ENCODE measurements around the gene OSTF1.

The OSTF1 gene

GRCh38 chr9:75120686-75121085 is 32.4 kb downstream of the OSTF1 start:
- H3K4me3 ChIP-seq (ENCODE audit: insufficient read depth in 1 of 2, low read depth in 1 of 2, low read length in 2 of 2), result no peak overlapping the region
- H4K91ac ChIP-seq (ENCODE audit: low read length), result no peak overlapping the region
- H2BK5ac ChIP-seq (ENCODE audit: low read depth, low read length, poor library complexity, severe bottlenecking), result no peak overlapping the region
- H2AFZ ChIP-seq (ENCODE audit: low read depth, low read length), result no peak overlapping the region
- no peak overlapping the region for H2BK120ac ChIP-seq (ENCODE audit: low read depth, low read length)
- 89% methylated on average over 4 of the region's 4 CpGs for WGBS
- H3K18ac ChIP-seq (ENCODE audit: low read depth in 1 of 2, low read length in 2 of 2), result no peak overlapping the region
- no peaks in the 10 kb centered on the region for H3K27me3 ChIP-seq (ENCODE audit: control insufficient read depth in 1 of 2, insufficient read depth in 1 of 2, low read length in 2 of 2)
- H4K8ac ChIP-seq (ENCODE audit: low read length), result no peak overlapping the region
- no peak overlapping the region for H3K14ac ChIP-seq (ENCODE audit: low read length in 2 of 2)
- no peak overlapping the region for H2BK15ac ChIP-seq (ENCODE audit: low read depth, poor library complexity, severe bottlenecking)
- H3K23ac ChIP-seq (ENCODE audit: low read length in 2 of 2), result no peak overlapping the region
- no peak for DNase-seq
- peaks cover 6 to 37% of the 10 kb centered on the region in 2 experiments for H3K36me3 ChIP-seq (ENCODE audit: control insufficient read depth in 1 of 2, insufficient read depth in 2 of 2, low read depth in 1 of 2, low read length in 2 of 2)
- H3K27ac ChIP-seq (ENCODE audit: low read length, poor library complexity, severe bottlenecking), result no peak overlapping the region
- peaks cover 26% of the 10 kb centered on the region for H3K79me1 ChIP-seq (replicated peaks; ENCODE audit: low read length, poor library complexity, severe bottlenecking)
- H2AK5ac ChIP-seq (ENCODE audit: low read length, severe bottlenecking), result no peak overlapping the region
- H3K4ac ChIP-seq (ENCODE audit: low read depth in 1 of 2, low read length in 2 of 2), result no peak overlapping the region
- H3K9ac ChIP-seq (ENCODE audit: low read length), result no peak overlapping the region
- no peak overlapping the region for H2BK12ac ChIP-seq (ENCODE audit: low read length in 2 of 2)
- no peak overlapping the region for H3K4me2 ChIP-seq (ENCODE audit: low read length, poor library complexity, severe bottlenecking)
- H3K4me1 ChIP-seq (ENCODE audit: control insufficient read depth, insufficient read depth, low read depth, low read length), result no peaks in the 10 kb centered on the region
- H3K9me3 ChIP-seq (ENCODE audit: control insufficient read depth, low read length), result no peaks in the 10 kb centered on the region

GRCh38 chr9:75121914-75122558 is 33.7 kb downstream of the OSTF1 start:
- no peak for DNase-seq
- H3K4me1 ChIP-seq (ENCODE audit: control insufficient read depth, insufficient read depth, low read depth, low read length), result no peaks in the 10 kb centered on the region
- no peak overlapping the region for H2BK5ac ChIP-seq (ENCODE audit: low read depth, low read length, poor library complexity, severe bottlenecking)
- H3K36me3 ChIP-seq (ENCODE audit: control insufficient read depth in 1 of 2, insufficient read depth in 2 of 2, low read depth in 1 of 2, low read length in 2 of 2), result peaks cover 6 to 37% of the 10 kb centered on the region in 2 experiments
- no peak overlapping the region for H3K14ac ChIP-seq (ENCODE audit: low read length in 2 of 2)
- no peak overlapping the region for H2BK15ac ChIP-seq (ENCODE audit: low read depth, poor library complexity, severe bottlenecking)
- no peaks in the 10 kb centered on the region for H3K9me3 ChIP-seq (ENCODE audit: control insufficient read depth, low read length)
- H2AFZ ChIP-seq (ENCODE audit: low read depth, low read length), result no peak overlapping the region
- WGBS, result 64% methylated on average over 5 of the region's 5 CpGs
- H3K79me1 ChIP-seq (replicated peaks; ENCODE audit: low read length, poor library complexity, severe bottlenecking), result peaks cover 25% of the 10 kb centered on the region
- no peak overlapping the region for H3K4me3 ChIP-seq (ENCODE audit: insufficient read depth in 1 of 2, low read depth in 1 of 2, low read length in 2 of 2)
- no peaks in the 10 kb centered on the region for H3K27me3 ChIP-seq (ENCODE audit: control insufficient read depth in 1 of 2, insufficient read depth in 1 of 2, low read length in 2 of 2)
- H4K8ac ChIP-seq (ENCODE audit: low read length), result no peak overlapping the region
- H3K18ac ChIP-seq (ENCODE audit: low read depth in 1 of 2, low read length in 2 of 2), result no peak overlapping the region
- no peak overlapping the region for H3K4ac ChIP-seq (ENCODE audit: low read depth in 1 of 2, low read length in 2 of 2)
- no peak overlapping the region for H4K91ac ChIP-seq (ENCODE audit: low read length)
- H3K27ac ChIP-seq (ENCODE audit: low read length, poor library complexity, severe bottlenecking), result no peak overlapping the region
- H2AK5ac ChIP-seq (ENCODE audit: low read length, severe bottlenecking), result no peak overlapping the region
- H3K23ac ChIP-seq (ENCODE audit: low read length in 2 of 2), result no peak overlapping the region
- no peak overlapping the region for H3K9ac ChIP-seq (ENCODE audit: low read length)
- no peak overlapping the region for H3K4me2 ChIP-seq (ENCODE audit: low read length, poor library complexity, severe bottlenecking)
- no peak overlapping the region for H2BK12ac ChIP-seq (ENCODE audit: low read length in 2 of 2)
- H2BK120ac ChIP-seq (ENCODE audit: low read depth, low read length), result no peak overlapping the region

GRCh38 chr9:75123696-75124095 is 35.4 kb downstream of the OSTF1 start:
- H4K8ac ChIP-seq (ENCODE audit: low read length), result no peak overlapping the region
- H2BK15ac ChIP-seq (ENCODE audit: low read depth, poor library complexity, severe bottlenecking), result no peak overlapping the region
- H4K91ac ChIP-seq (ENCODE audit: low read length), result no peak overlapping the region
- peaks cover 21% of the 10 kb centered on the region for H3K79me1 ChIP-seq (replicated peaks; ENCODE audit: low read length, poor library complexity, severe bottlenecking)
- H3K9me3 ChIP-seq (ENCODE audit: control insufficient read depth, low read length), result no peaks in the 10 kb centered on the region
- no peak overlapping the region for H3K4ac ChIP-seq (ENCODE audit: low read depth in 1 of 2, low read length in 2 of 2)
- H3K4me2 ChIP-seq (ENCODE audit: low read length, poor library complexity, severe bottlenecking), result no peak overlapping the region
- H3K23ac ChIP-seq (ENCODE audit: low read length in 2 of 2), result no peak overlapping the region
- H3K18ac ChIP-seq (ENCODE audit: low read depth in 1 of 2, low read length in 2 of 2), result no peak overlapping the region
- peaks cover 6 to 28% of the 10 kb centered on the region in 2 experiments for H3K36me3 ChIP-seq (ENCODE audit: control insufficient read depth in 1 of 2, insufficient read depth in 2 of 2, low read depth in 1 of 2, low read length in 2 of 2)
- no peak overlapping the region for H2BK5ac ChIP-seq (ENCODE audit: low read depth, low read length, poor library complexity, severe bottlenecking)
- H3K9ac ChIP-seq (ENCODE audit: low read length), result no peak overlapping the region
- no peak overlapping the region for H2BK120ac ChIP-seq (ENCODE audit: low read depth, low read length)
- no peak overlapping the region for H2BK12ac ChIP-seq (ENCODE audit: low read length in 2 of 2)
- no peak overlapping the region for H2AFZ ChIP-seq (ENCODE audit: low read depth, low read length)
- no peak overlapping the region for H3K4me3 ChIP-seq (ENCODE audit: insufficient read depth in 1 of 2, low read depth in 1 of 2, low read length in 2 of 2)
- H3K27me3 ChIP-seq (ENCODE audit: control insufficient read depth in 1 of 2, insufficient read depth in 1 of 2, low read length in 2 of 2), result no peaks in the 10 kb centered on the region
- no peak overlapping the region for H3K14ac ChIP-seq (ENCODE audit: low read length in 2 of 2)
- H3K27ac ChIP-seq (ENCODE audit: low read length, poor library complexity, severe bottlenecking), result no peak overlapping the region
- DNase-seq, result no peak
- WGBS, result 95% methylated on average over 9 of the region's 10 CpGs
- H3K4me1 ChIP-seq (ENCODE audit: control insufficient read depth, insufficient read depth, low read depth, low read length), result no peaks in the 10 kb centered on the region
- no peak overlapping the region for H2AK5ac ChIP-seq (ENCODE audit: low read length, severe bottlenecking)

GRCh38 chr9:75128535-75128934 is 40.2 kb downstream of the OSTF1 start:
- H2AFZ ChIP-seq (ENCODE audit: low read depth, low read length), result no peak overlapping the region

More at GRCh38 chr9:75128535-75128934, 40.2 kb downstream of the OSTF1 start:
- Histone ChIP-seq H2BK120ac (ENCODE audit: low read depth, low read length) (no peak overlapping the region), H3K4me1 (ENCODE audit: control insufficient read depth, insufficient read depth, low read depth, low read length) (no peaks in the 10 kb centered on the region), H3K4me3 (ENCODE audit: insufficient read depth in 1 of 2, low read depth in 1 of 2, low read length in 2 of 2) (no peak overlapping the region), H4K91ac (ENCODE audit: low read length) (no peak overlapping the region), H4K8ac (ENCODE audit: low read length) (no peak overlapping the region), H3K23ac (ENCODE audit: low read length in 2 of 2) (no peak overlapping the region), H3K79me1 (replicated peaks; ENCODE audit: low read length, poor library complexity, severe bottlenecking) (peaks cover 9% of the 10 kb centered on the region), H3K36me3 (ENCODE audit: control insufficient read depth in 1 of 2, insufficient read depth in 2 of 2, low read depth in 1 of 2, low read length in 2 of 2) (peaks cover 6 to 41% of the 10 kb centered on the region in 2 experiments), H2AK5ac (ENCODE audit: low read length, severe bottlenecking) (no peak overlapping the region), H2BK15ac (ENCODE audit: low read depth, poor library complexity, severe bottlenecking) (no peak overlapping the region), H3K27ac (ENCODE audit: low read length, poor library complexity, severe bottlenecking) (no peak overlapping the region), H3K4ac (ENCODE audit: low read depth in 1 of 2, low read length in 2 of 2) (no peak overlapping the region), H3K18ac (ENCODE audit: low read depth in 1 of 2, low read length in 2 of 2) (no peak overlapping the region), H3K9ac (ENCODE audit: low read length) (no peak overlapping the region), H2BK12ac (ENCODE audit: low read length in 2 of 2) (no peak overlapping the region), H3K9me3 (ENCODE audit: control insufficient read depth, low read length) (no peaks in the 10 kb centered on the region), H3K4me2 (ENCODE audit: low read length, poor library complexity, severe bottlenecking) (no peak overlapping the region), H3K27me3 (ENCODE audit: control insufficient read depth in 1 of 2, insufficient read depth in 1 of 2, low read length in 2 of 2) (no peaks in the 10 kb centered on the region), H2BK5ac (ENCODE audit: low read depth, low read length, poor library complexity, severe bottlenecking) (no peak overlapping the region), H3K14ac (ENCODE audit: low read length in 2 of 2) (no peak overlapping the region)
- DNase-seq, result no peak
- WGBS, result no CpG with 5 or more reads among the region's 2 CpGs

Data from mesenchymal stem cell (in vitro differentiated cells and primary cell).